Heart left ventricle (tissue), 13 donors: ENCODE data around the gene MYO10.

Experiments used
- CTCF ChIP-seq, 12 donors: fragments of 200-600 bp; sonication (generic) in 4 of 12; IDR thresholded peaks; one replicate each; pipeline versions ENCODE4 v1.5.0 to v1.8.0; 2018 to 2022; ENCODE audit warnings: antibody characterized with exemption in 12 of 12, mild to moderate bottlenecking in 5 of 12
- POLR2A ChIP-seq, 2 donors: fragments of 450-650 bp; IDR thresholded peaks; one replicate each; pipeline ENCODE4 v1.6.1; 2017; ENCODE audit warnings: antibody characterized with exemption in 2 of 2, mild to moderate bottlenecking in 2 of 2, moderate library complexity in 2 of 2
- donor health status: ischemic (EF 13 %, LVEDD 7.1; RV severe dilation, severe dysfunction).
- donor health status: DM: no; HTN: yes; CAD: no.
- donor health status: DM: no; HTN: no; CAD: no.
- donor health status: ischemic (EF 25% LVEDD 6.9; RV normal size, moderate dysfunction).
- donor health status: ischemic (EF 25% LVEDD 5.7; RV mildly dilated, moderate dysfunction).
- donor health status: ischemic (EF 35%, LVEDD 5.7; RV mildly dilated, moderate dysfunction).
- donor health status: nonischemic (EF 11% LVEDD 7.7; RV severe dilation, severe dysfunction).
- donor health status: DM: yes; HTN: yes; CAD: no.
- donor health status: PGD.
- donor health status: ischemic (EF 29% LVEDD 5.4; RV normal size, mild dysfunction).
- donor health status: nonischemic (EF 23%, LVEDD 6.1; RV moderate dilation, normal function).

- TF ChIP-seq POLR2A (IDR thresholded peaks at IDR 0.05) = no peak
- no peak for TF ChIP-seq CTCF (IDR thresholded peaks at IDR 0.05)
Observed at GRCh38 chr5:16961131-16961530, 25.0 kb upstream of the MYO10 start.
